Measurements from ENCODE around the gene COQ8B.

The COQ8B gene

GRCh38 chr19:40691421-40692211 is 25.1 kb downstream of the COQ8B start:
- DNase-seq (ENCODE audit: low spot score), result peak; percentile 53

- peak; percentile 92 for DNase-seq (ENCODE audit: low spot score)
Observed at GRCh38 chr19:40690693-40691420, 25.8 kb downstream of the COQ8B start.

DNA sequence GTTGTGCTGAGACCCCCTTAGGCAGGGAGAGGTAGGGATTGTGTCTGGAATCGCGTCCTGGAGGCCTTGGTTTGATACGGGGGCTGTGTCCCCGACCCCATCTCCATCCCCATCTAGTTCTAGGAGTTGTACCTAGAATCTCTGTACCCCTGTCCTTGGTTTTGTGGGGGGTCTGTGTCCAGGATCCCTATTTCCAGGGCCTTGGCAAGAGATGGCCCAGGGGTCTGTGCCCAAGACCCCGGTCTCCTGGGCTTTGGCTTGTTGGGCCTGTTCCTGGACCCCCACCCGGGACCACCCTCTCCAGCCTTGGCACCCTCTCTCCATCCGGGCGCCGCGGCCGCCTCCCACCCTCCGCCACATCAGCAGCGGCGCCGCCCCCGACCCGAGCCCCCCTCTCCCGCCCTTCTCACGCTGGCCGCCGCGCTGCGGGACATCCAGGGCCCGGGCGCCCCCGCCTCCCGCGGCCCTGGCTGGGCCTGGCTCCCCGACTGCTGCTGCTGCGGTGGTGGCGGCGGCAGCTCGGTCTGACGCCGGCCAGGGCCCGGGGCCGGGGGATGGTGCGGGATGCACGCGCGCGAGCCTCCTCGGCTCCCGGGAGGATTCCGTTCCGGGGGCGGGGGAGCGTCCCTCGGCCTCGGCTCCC is 26.5 kb downstream of the COQ8B start, which contains the start of gene NUMBL:
TSS of gene NUMBL (minus strand) at position 602 of the 643 bp plus-strand sequence. CDS start at position 434, 168 bp downstream.
- DNase-seq (ENCODE audit: low spot score), result no peak

GRCh38 chr19:40689339-40690049 is 27.2 kb downstream of the COQ8B start:
- no peak for DNase-seq (ENCODE audit: low spot score)

DNA sequence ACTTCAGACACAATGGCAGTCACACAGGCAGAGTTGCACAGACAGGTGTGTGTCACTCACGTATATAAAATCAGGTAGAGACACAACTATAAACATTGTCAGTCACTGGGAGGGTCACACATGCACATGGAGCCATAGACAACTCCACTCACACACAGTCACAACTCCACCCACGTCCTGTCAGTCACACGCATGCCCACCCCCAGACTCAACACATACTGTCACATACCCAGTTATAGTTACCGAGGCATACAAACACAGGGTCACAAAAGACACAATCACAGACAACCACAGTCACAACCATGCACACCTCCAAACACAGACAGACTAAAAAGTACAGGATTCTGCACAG is 27.7 kb downstream of the COQ8B start:
- DNase-seq (ENCODE audit: low spot score), result no peak

DNA sequence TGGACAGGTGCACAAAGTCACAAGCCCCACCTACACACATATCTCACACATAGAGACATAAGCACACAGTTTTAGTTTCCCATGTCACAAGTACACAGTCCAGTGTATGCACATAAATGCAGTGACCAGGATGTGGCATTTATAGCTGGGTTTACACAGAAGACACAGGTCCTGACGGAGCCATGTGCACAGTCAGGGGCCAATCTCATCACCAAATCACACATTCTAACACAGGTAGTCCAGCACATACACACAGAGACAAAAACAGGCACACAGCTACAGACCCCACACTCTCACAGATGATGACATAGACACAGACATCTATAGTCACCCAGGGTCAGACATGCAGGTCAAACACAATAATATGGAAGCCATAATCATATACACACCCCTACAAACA is 28.4 kb downstream of the COQ8B start:
- no peak for DNase-seq (ENCODE audit: low spot score)

GRCh38 chr19:40687525-40688016 is 29.1 kb downstream of the COQ8B start:
- no peak for DNase-seq (ENCODE audit: low spot score)

- DNase-seq (ENCODE audit: low spot score), result no peak
Observed at GRCh38 chr19:40686882-40687524, 29.7 kb downstream of the COQ8B start.

DNA sequence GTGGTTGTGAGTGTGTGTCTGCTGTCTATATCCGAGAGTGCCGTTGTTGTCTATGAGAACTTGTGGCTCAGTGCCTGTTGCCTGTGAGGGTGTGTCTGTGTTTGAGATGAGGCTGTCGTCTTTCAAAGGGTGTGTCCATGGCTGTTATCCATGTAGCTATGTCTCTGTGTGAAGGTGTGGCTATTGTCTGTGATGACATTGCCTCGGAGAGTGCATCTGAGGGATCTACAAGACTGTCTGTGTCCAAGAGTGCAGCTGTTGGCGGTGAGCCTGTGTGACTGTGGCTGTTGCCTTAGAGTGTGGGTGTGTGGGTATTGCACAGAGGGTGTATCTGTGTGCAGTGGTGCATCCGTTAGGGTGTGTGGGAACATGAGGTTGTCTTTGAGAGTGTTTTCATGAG is 31.1 kb downstream of the COQ8B start:
- no peak for DNase-seq (ENCODE audit: low spot score)

- no peak for DNase-seq (ENCODE audit: low spot score)
Observed at GRCh38 chr19:40685016-40685526, 31.6 kb downstream of the COQ8B start.

GRCh38 chr19:40684280-40684679 is 32.4 kb downstream of the COQ8B start:
- no peak for DNase-seq (ENCODE audit: low spot score)

DNA sequence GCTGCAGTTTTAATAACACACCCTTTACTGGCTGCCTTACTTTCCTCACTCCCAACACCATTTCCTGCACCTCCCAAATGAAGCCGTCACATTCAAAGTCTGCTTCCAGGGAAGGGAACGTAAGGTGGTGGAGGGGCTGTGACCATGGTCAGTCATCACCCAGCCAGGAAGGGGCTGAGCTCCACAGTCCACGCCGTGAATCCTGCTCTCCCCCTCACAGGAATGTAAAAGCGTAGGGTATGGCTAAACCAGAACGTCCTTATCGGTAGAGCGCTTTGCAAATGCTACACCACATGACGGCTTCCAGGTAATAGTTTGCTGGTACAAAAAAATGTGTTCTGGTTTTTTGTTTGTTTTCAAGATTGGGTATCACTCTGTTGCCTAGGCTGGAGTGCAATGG is 33.2 kb downstream of the COQ8B start:
- no peak for DNase-seq (ENCODE audit: low spot score)

DNA sequence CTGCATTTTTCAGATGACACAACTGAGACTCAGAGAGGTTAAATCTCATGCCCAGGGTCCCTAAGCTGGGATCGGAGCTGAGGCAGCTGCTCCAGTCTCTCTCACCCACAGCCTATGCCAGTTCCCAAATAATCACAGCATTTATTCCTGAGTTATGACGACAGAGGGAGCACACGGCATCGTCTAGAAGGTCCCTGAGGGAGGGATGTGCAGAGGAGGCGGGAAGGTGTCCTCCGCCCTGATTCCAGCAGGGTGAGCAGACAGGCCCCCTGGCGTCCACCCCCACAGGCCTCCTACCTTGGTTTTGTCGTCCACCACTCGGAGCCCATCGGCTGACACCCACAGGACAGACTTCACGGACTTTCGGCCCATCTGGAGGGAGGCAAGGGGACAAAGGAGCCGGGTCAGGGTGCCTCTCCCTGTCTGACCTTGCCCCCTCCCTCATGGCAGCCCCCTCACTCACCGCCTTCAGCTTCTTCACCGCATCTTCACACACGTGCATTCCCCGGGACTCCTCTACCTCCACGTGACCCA is 34.2 kb downstream of the COQ8B start:
- DNase-seq (ENCODE audit: low spot score), result no peak

GRCh38 chr19:40681039-40681438 is 35.6 kb downstream of the COQ8B start:
- no peak for DNase-seq (ENCODE audit: low spot score)

DNA sequence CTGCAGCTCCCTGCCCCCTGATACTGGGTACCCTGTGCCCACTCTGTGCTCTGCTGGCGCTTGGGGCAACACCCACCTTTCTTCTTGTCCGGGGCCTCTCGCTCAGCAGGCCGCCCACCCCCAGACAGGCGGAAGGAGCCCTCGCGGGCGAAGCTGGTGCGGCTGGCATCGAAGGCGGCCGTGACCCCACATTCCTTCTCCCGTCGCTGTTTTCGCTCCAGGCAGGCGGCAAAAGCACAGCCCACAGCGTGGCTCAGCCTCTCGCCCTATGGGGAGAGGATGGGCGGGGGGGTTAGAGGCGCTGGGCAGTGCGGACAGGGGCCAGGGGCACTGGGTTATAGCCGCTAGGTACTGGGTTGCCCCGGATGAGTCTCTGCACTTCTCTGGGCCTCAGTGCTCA is 39.5 kb downstream of the COQ8B start:
- no peak for DNase-seq (ENCODE audit: low spot score)

DNA sequence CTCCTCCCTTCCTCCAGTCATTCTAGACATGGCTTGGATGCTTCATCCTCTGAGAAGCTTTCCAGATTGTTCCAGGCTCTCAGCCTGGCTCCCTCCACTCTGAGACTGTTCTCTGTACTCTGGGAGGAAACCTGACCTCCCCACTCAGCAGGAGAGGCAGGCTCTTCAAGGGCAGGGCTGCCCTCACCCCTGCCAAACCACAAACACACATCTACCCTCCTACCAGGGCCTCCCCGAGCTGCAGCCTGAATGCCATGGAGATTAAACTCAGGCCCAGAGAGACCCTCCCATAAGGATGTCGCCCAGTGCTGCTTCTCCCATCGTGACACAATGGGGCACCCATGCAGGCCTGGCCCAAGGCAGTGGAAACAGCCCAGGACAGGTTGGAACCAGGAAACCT is 42.4 kb downstream of the COQ8B start:
- no peak for DNase-seq (ENCODE audit: low spot score)

GRCh38 chr19:40673397-40673796 is 43.3 kb downstream of the COQ8B start:
- no peak for DNase-seq (ENCODE audit: low spot score)

- DNase-seq (ENCODE audit: low spot score), result no peak
Observed at GRCh38 chr19:40672573-40673299, 44.0 kb downstream of the COQ8B start.

DNA sequence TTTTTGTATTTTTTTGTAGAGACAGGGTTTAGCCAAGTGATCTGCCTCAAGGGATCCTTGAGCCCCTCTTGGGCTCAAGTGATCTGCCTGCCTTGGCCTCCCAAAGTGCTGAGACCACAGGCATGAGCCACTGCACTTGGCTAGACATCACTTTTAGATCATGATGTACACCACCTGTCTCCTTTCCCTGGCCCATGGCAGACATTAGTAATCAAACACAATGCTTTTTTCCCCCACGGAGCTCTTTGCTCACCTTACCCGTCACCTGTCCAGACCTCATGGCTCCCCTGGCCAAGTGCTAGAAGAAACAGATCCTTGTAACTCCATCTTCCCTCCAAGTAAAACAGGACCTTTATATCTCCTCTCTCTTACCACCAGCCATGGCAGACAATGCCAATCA is 44.6 kb downstream of the COQ8B start:
- no peak for DNase-seq (ENCODE audit: low spot score)

GRCh38 chr19:40671404-40671803 is 45.3 kb downstream of the COQ8B start:
- DNase-seq (ENCODE audit: low spot score), result peak; percentile 80
